ENCODE measurements around the gene LRRC59.

GRCh38 chr17:50353600-50354195 lies 43.6 kb downstream of the LRRC59 start:
- TF ChIP-seq CTCF (IDR thresholded peaks at IDR 0.05): no peak
- TF ChIP-seq POLR2A (IDR thresholded peaks at IDR 0.05): no peak
